HEK293T (cell line): ENCODE results near the gene CRLF2.
"Not testable (repeated sequence)": the region's sequence is repeated elsewhere in the genome, so short reads cannot be mapped to it uniquely, and the experiment has no call there.

Experiments used
- CTCF ChIA-PET: fragments of 350-600 bp; formaldehyde crosslinking; extraction: SDS; loops from one replicate; lab custom pipeline; 2021; ENCODE audit warnings: antibody characterized with exemption, inconsistent platforms; lab: Yijun Ruan, JAX
- POLR2A ChIA-PET: fragments of 350-600 bp; formaldehyde crosslinking; extraction: SDS; loops from one replicate; lab custom pipeline; 2020; ENCODE audit warnings: antibody characterized with exemption, inconsistent platforms; lab: Yijun Ruan, JAX
- DNase-seq: peaks from one replicate; pipeline ENCODE4 v3.0.0; 2012; ENCODE audit warnings: mixed read lengths; ENCODE audit errors: extremely low spot score
- ARNT ChIP-seq: fragments of 450-650 bp; IDR thresholded peaks from 2 replicates; pipeline ENCODE4 v1.6.1; 2017; ENCODE audit warnings: mild to moderate bottlenecking
- BHLHE40 ChIP-seq: fragments of 450-650 bp; IDR thresholded peaks from 2 replicates; pipeline ENCODE4 v1.6.1; 2016; ENCODE audit warnings: mild to moderate bottlenecking, moderate library complexity, borderline replicate concordance
- CTBP1 ChIP-seq: fragments of 450-650 bp; IDR thresholded peaks from 2 replicates; pipeline ENCODE4 v1.6.1; 2016; ENCODE audit warnings: borderline replicate concordance
- ELF4 ChIP-seq: fragments of 450-650 bp; IDR thresholded peaks from 2 replicates; pipeline ENCODE4 v1.6.1; 2017; ENCODE audit warnings: antibody characterized with exemption
- FOXA1 ChIP-seq: fragments of 450-650 bp; IDR thresholded peaks from 2 replicates; pipeline ENCODE4 v1.6.1; 2016; ENCODE audit warnings: mild to moderate bottlenecking
- FOXK2 ChIP-seq: fragments of 450-650 bp; IDR thresholded peaks from 2 replicates; pipeline ENCODE4 v1.6.1; 2016; ENCODE audit warnings: mild to moderate bottlenecking
- FOXM1 ChIP-seq: fragments of 450-650 bp; IDR thresholded peaks from 2 replicates; pipeline ENCODE4 v1.6.1; 2017; ENCODE audit warnings: mild to moderate bottlenecking, borderline replicate concordance
- HDGF ChIP-seq: fragments of 450-650 bp; IDR thresholded peaks from 2 replicates; pipeline ENCODE4 v1.6.1; 2017; ENCODE audit warnings: antibody characterized with exemption, borderline replicate concordance
- L3MBTL2 ChIP-seq: fragments of 450-650 bp; conservative IDR thresholded peaks from 2 replicates; pipeline ENCODE4 v1.6.1; 2016; ENCODE audit warnings: mild to moderate bottlenecking
- LEF1 ChIP-seq: fragments of 450-650 bp; IDR thresholded peaks from 2 replicates; pipeline ENCODE4 v1.6.1; 2017; ENCODE audit warnings: mild to moderate bottlenecking, borderline replicate concordance
- NFRKB ChIP-seq: fragments of 450-650 bp; IDR thresholded peaks from 2 replicates; pipeline ENCODE4 v1.6.1; 2016; ENCODE audit warnings: mild to moderate bottlenecking, moderate library complexity
- PKNOX1 ChIP-seq: fragments of 450-650 bp; IDR thresholded peaks from 2 replicates; pipeline ENCODE4 v1.6.1; 2016
- SP1 ChIP-seq: fragments of 450-650 bp; IDR thresholded peaks from 2 replicates; pipeline ENCODE4 v1.6.1; 2017
- SUZ12 ChIP-seq: fragments of 450-650 bp; IDR thresholded peaks from 2 replicates; pipeline ENCODE4 v1.6.1; 2016; ENCODE audit warnings: mild to moderate bottlenecking
- TARDBP ChIP-seq: fragments of 450-650 bp; IDR thresholded peaks from 2 replicates; pipeline ENCODE4 v1.6.1; 2016
- ZNF384 ChIP-seq: fragments of 450-650 bp; IDR thresholded peaks from 2 replicates; pipeline ENCODE4 v1.6.1; 2016

CRLF2 gene

GRCh38 chrX:1196436-1196835 is 16.0 kb downstream of the CRLF2 start:
- ChIA-PET CTCF (no interaction called here), POLR2A (no interaction called here)
- no peak for DNase-seq
- TF ChIP-seq NFRKB (no peak), ZNF384 (no peak), TARDBP (no peak), FOXA1 (no peak), ELF4 (no peak), SP1 (no peak), HDGF (no peak), LEF1 (no peak), PKNOX1 (no peak), CTBP1 (no peak), SUZ12 (no peak)

GRCh38 chrX:1192196-1192595 is 20.3 kb downstream of the CRLF2 start:
- POLR2A ChIA-PET, DNase-seq, CTCF ChIA-PET: not testable (repeated sequence)

GRCh38 chrX:1190596-1191145 is 21.8 kb downstream of the CRLF2 start:
- no peak for TF ChIP-seq ARNT
- no peak for TF ChIP-seq FOXA1
- no peak for TF ChIP-seq TARDBP
- no peak for TF ChIP-seq PKNOX1
- no peak for TF ChIP-seq SP1
- no peak for TF ChIP-seq L3MBTL2
- TF ChIP-seq ZNF384: no peak
- TF ChIP-seq FOXK2: no peak
- TF ChIP-seq NFRKB: no peak
- no peak for DNase-seq
- ChIA-PET POLR2A (no interaction called here), CTCF (no interaction called here)

GRCh38 chrX:1185561-1185960 is 26.9 kb downstream of the CRLF2 start:
- POLR2A ChIA-PET: no interaction called here
- TF ChIP-seq FOXM1 (no peak), TARDBP (no peak), BHLHE40 (no peak), ELF4 (no peak), SUZ12 (no peak), LEF1 (no peak), PKNOX1 (no peak), FOXA1 (no peak), L3MBTL2 (no peak), NFRKB (no peak), ARNT (no peak), CTBP1 (no peak), FOXK2 (no peak), ZNF384 (no peak)
- CTCF ChIA-PET: no interaction called here
- no peak for DNase-seq

- no peak for DNase-seq
- ChIA-PET POLR2A (no interaction called here), CTCF (no interaction called here)
- TF ChIP-seq BHLHE40: no peak
- TF ChIP-seq NFRKB: no peak
- no peak for TF ChIP-seq FOXA1
- no peak for TF ChIP-seq LEF1
- TF ChIP-seq HDGF: no peak
- no peak for TF ChIP-seq FOXM1
- no peak for TF ChIP-seq TARDBP
- no peak for TF ChIP-seq ARNT
- no peak for TF ChIP-seq ELF4
- TF ChIP-seq SUZ12: no peak
- TF ChIP-seq SP1: no peak
- no peak for TF ChIP-seq L3MBTL2
- no peak for TF ChIP-seq FOXK2
- no peak for TF ChIP-seq PKNOX1
- TF ChIP-seq CTBP1: no peak
Observed at GRCh38 chrX:1182211-1182610, 30.2 kb downstream of the CRLF2 start.

GRCh38 chrX:1181661-1182060 is 30.8 kb downstream of the CRLF2 start:
- POLR2A ChIA-PET, DNase-seq, CTCF ChIA-PET: not testable (repeated sequence)
